Activated CD4-positive, CD25-positive, alpha-beta regulatory T cell (primary cell): ENCODE data around the gene IFNA1.
"Not testable (repeated sequence)": the region's sequence is repeated elsewhere in the genome, so short reads cannot be mapped to it uniquely, and the experiment has no call there.

ENCODE experiments used
- DNase-seq, 4 experiments: peaks; one replicate each; lab custom pipeline; 2025; lab: John Stamatoyannopoulos, UW

The IFNA1 gene

DNA sequence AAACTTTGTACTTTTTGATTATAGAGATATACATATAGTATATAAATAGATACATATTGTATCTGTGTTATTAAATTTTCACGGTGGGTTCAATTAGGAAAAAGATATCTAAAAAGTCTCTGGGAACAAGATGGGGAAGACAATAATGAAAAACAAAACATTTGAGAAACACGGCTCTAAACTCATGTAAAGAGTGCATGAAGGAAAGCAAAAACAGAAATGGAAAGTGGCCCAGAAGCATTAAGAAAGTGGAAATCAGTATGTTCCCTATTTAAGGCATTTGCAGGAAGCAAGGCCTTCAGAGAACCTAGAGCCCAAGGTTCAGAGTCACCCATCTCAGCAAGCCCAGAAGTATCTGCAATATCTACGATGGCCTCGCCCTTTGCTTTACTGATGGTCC, at the start of gene IFNA1:
TSS of gene IFNA1 (plus strand) at position 301 of the 400 bp plus-strand sequence. CDS start at position 370, 69 bp downstream.
- no peak for DNase-seq

DNA sequence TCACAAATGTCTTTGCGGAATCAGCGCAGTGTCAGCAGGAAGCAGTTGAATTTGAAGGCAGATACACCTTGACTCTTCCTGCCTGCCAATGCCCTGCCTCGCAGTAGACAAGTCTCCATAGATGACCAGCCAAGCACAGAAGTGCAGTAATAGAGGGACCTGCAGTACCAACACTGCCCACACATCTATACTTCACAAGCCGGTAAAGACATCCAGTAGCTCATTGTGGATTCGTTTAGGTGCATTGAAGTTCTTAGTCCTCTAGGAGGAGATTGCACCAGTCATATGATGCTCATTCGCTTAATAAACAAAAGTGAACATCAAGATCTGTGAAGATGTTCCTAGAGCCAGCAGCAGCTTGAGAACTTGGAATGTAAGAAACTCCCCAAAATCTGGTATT, 48.0 kb upstream of the IFNA1 start:
- DNase-seq: no peak

DNA sequence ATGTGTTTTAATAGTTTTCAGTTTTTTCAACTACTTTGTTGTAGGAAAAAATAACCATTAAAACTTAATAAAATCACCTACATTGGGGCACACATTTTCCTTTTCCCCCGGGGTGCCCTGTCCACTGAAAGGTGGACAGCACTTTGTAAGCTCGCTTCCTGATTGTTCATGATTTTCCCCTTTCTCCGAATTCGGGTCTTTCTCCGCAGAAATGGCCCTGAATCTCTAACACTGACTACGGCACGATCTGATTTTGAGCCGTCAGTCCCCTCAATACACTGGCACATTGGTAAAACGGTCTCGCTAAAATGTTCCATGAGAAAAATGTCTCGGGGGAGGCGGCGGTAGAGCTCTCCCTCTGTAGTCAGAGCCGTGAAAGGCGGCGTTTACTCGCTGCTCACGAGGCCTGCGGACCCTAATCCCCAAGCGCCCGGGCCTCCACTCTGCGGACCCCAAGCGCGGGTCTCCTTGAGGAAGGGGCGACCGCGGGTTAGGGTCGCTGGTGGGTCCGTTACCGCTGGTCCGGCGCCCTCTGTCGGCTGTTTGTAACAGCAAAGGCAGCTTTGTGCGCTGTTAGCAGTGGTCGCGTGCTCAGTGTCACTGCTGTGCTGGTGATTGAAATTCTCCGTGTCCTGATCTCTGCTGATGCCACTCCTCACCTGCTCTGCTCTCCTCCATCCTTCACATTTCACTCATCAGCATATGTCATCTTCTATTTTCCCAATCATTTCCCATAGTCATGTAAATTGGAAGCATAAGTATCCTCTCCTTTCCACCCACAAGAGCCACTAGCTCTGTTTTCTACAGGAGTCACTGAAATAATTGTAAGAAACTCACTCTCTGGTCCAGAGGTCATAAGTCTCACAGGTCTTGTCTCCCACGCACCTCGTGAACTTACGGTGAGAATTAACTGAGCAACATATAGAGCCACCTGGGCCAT, 44.2 kb upstream of the IFNA1 start:
- DNase-seq: peak; percentile 9 to 46 (median 32)

DNA sequence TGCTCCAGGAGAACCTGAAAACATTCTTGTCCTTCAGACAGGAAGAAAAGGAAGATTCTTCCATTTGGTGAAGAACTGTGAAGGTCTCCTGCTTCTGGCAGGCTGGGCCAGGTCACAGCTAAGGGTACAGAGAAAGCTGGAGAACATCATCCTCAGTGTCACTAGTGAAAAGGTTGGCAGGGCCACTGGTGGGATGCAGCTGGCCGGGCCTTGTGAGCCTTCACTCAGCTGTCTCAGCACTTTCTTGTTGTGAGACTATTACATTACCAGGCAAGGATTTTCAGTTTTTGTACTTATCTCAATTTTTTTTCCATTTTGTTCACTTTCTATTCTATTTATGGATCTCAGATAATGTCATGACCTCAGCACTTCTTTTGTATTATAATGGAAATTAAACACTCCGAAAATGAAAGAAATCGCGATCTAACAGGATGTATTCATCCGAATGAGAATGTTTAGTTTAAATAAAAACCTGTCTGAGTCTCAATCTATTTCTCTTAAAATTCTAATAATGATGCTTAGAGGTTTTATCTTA, 41.2 kb upstream of the IFNA1 start:
- no peak for DNase-seq

DNA sequence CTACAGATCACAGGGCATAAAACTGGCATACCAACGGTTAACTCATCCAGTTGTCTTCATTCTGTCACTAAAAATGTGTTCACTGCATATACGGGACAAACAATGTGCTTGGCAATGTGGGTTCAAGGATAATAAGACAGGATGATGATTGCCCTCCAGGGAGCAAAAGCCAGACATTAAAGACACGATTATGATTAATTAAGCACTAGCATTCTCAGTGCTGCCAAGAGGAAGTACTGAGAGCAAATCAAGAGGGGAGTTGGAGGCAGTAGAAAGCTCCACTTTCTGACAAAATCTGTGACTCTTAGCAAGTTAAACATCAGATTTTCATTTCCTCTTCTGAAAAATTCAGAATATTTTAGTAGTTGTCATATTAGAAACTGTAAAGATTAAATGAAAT, 40.3 kb upstream of the IFNA1 start:
- no peak for DNase-seq

DNA sequence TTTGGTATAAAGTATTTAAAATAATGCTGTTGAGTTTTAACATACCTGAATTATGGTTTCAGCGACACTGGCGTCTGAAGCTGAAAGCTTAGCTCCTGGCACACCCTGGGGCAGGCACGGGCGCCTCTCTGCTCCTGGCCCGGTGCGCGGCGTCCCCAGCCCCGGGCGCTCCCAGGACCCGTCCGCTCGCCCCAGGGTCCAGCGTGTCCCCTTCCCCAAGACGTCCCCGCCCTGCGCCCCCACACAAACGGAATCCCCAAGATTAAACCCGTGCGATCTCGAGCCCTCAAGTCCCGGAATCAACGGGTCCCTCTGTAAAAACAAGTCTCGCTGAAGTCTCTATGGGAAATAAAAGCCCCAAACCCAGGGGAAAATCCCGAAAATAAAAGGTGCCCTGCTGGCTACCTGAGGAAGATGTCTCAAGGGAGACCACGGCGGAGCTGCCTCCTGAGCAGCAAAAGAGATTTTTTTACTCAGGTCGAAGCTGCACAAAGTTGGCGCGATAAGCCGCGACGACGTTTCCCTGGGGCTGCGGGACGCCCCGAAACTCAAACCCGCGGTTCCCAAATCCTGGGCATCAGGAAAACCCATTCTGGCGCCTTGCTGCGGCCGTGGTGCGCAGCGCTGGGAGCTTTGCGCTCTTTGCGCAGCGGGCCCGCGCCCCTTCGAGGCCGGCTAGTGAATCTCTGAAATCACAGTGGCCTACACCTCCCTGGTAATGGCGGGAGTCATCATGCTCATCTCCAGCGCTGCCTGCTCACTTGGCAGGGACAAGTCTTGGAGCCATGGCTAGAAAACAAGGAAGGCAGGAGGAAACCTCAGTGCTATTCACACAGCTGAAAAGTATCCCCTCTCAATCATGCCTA, 37.6 kb upstream of the IFNA1 start:
- no peak for DNase-seq

DNA sequence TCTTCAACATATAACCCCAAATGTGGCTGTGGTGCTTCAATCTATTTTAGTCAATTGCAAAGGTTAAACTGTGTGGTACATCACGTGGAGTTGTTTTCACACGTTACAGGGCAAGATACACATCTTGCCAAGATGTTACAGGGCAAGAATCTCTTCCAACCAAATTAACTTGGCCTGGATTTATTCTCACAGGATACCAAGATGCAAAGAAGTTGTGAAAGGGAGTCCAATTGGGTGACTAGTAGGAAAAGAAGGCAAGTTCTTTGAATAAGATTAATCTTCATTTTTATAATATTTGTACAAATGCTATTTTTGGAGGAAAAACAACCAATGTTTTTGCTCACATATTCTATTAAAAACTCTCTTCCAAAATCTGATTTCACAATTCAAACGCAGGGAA, 36.1 kb upstream of the IFNA1 start:
- no peak for DNase-seq

DNA sequence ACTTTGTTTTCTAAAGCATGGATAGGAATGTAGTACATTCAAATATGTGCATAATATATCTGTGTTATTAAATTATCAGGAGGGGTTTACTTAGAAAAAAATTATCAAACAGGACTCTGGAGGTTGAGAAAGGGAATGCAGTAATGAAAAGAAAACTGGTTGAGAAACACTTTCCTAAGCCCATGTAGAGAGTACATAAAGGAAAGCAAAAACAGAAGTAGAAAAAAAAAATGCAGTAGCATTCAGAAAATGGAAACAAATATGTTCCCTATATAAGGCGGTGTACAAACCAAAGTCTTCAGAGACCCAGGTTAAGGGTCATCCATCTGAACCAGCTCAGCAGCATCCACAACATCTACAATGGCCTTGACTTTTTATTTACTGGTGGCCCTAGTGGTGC, 31.4 kb upstream of the IFNA1 start, which contains the start of gene IFNA8:
TSS of gene IFNA8 (plus strand) at position 301 of the 400 bp plus-strand sequence. CDS start at position 361, 60 bp downstream.
- no peak for DNase-seq

DNA sequence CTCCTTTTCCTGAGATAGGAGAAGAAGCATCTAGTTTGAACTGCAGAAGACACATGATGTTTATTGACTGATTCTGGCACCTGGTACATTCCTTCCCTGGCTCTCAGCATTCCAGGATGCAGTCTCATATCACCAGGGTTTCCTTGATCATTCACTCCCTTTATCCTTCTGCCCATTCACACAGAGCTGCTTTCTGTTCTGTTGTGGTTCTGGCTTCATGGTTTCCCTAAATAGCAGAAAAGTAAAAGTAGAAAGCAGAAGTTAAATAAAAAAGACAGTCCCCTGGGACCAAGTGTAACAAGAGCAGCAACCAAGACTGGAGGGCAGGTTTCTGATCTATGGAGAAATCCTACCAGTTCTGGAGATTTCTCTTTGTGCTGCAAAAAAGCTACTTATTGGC, 28.1 kb upstream of the IFNA1 start:
- no peak for DNase-seq

DNA sequence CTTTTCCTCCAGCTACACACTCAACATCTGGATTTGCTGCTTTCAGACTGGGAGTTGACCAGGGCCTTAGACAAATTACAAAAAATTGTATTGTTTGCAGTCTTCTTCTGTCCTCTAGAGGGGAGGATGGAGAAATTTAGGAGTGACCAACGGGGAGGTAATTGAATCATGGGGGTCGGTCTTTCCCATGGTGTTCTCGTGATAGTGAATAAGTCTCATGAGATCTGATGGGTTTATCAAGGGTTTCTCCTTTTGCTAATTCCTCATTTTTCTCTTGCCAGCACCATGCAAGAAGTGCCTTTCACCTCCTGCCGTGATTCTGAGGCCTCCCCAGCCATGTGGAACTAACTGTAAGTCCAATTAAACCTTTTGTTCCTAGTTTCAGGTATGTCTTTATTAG, 27.1 kb upstream of the IFNA1 start:
- DNase-seq: no peak

DNA sequence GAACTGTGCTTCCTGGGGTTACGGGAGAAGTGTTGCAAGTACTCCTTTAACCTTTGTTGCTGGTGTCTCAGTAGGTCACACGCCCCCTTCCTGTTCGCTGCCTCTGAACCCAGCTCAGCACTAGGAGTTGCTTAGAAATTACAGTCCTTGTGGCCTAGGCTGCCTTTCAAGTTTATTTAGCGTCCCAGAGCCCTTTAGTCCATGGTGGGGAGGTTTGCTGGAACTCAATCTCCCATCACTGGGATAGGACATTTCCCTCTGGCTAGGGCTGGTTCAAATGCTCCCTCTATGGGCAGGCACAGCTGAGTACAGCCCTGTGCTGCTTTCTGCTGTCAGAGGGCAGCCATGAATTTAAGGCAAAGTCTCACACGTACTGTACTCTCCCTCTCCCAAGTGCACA, 26.6 kb upstream of the IFNA1 start:
- DNase-seq: no peak

DNA sequence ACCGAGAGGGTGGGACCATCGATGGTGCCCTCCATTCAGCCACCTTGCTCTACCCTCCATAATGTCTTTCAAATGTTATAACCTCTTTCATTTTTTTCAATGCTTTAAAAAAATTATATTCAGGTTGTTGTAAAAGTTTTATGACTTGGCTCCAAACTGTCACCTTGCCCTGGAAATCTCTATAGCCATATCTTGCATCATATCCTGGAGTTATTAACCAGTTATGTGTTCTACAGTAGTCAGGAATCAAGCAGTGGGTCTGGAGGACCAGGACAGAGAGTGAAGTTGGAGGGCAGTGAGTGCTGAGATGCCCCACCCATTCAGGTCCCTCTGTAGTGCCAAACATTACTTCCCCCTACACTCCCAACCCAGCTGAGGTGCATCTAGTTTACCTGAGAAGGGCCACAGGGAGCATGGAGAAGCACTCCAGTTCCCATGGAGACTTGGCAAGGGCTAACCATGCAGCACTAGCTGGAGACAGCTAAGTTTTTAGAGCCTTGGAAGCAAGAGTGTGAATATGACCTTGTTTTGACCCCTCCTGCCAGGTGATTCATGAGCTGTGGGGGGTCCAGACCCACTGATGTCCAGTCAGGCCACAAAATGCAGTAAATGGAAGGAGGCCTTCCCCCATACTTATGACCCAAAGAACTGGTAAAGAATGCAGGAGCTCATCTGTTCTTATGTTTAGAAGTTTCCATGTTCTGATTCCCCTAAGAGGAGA, 25.9 kb upstream of the IFNA1 start:
- no peak for DNase-seq

DNA sequence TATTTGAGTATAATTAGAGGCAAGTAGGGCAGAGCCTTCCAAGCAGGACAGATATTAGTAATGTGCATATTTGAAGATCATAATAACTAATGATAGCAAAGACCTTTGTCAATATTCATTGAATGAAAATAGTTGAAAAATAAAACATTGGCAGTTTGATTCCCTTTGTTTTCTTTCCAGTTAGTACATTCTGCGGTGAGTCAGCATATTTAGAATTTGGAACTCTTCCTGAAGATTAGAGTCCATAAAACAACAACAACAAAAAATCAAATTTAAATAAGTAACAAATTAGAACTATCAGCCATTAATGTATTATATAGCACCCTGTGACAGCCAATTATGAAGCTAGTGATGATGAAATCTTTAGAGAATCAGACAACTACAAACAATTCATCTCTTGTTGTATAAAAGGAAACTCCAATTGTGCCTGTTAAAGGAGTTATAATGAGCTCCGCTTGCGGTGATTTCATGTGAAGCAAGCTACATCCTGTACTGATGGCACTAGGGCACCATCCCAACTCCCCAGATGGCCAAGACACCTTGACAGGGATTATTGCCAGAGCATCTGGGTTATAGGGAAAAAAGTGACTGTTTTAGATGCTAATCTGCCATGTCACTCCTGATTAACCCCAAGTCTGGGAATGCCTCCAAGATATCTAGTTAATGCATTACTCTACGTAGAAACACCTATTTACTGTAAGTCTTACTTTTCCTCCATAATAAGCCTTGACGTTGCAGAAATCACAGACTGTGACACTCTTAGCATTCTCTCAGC, 24.6 kb upstream of the IFNA1 start:
- DNase-seq: no peak

DNA sequence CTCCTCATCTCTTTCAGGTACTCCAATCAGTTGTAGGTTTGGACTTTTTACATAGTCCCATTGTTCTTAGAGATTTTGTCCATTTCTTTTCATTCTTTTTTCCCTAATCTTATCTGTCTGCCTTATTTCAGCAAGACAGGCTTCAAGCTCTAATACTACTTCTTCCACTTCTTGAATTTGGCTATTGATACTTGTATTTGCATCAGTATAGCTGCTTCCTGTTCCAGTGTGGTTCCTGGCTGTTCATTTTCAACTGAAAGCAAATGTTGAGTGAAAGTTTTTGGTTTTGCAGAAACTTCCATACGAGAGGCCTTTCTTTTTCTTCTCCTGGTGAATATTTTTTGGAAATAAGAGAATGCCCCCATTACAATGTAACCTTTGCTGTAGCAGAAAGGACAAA, 12.0 kb upstream of the IFNA1 start:
- DNase-seq: no peak

DNA sequence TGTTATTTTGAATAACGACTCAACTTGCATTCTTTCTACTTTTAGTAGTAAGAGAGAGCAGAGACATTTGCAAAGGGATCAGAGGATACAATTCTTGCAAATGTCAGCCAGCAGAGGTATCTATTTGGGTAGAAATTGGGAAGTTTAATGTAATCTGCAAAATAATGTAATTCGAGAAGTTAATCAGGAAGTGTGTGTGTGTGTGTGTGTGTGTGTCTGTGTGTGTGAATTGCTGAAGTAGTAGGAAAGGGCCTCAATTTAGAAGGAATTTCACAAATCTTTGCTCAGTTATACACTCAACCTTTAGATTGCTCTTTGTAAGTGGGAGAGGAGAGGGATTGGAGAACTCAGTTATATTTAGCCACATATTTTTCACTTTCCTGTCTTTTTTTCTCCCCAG, 11.0 kb upstream of the IFNA1 start:
- no peak for DNase-seq

DNA sequence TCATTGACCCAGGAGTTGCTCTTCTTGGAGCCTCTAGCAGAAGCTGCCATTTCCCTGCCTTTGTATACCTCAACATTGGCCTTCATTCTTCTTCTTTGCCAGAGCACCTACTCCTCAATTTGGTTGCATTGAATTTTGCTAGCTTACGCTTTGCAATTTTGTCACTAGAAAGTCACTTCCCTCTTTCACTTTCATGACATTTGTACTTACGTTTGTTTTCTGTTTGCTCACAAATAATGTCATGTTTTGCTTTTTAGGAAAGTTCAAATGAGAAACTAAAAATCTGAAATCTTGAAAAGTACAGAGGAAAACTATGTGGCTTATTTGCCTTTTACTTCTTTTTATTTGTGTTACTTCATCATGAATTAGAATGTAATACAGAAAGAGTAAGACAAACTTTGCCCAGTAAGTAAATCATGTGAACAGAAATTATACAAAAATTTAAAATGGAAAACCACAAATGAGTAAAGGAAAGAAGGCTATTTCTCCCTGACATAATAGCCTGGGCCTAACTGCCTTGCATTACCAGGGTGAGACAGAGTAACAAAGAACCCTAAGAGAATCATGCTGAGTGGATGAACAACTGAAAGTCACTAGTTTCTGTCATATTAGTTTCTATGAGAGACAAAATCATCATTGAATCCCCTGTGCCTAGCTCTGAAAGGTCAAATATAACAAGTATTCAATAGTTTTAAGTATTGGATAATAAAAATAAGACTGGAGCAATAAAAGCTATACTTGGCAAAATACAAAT, 7.4 kb upstream of the IFNA1 start:
- DNase-seq: no peak

DNA sequence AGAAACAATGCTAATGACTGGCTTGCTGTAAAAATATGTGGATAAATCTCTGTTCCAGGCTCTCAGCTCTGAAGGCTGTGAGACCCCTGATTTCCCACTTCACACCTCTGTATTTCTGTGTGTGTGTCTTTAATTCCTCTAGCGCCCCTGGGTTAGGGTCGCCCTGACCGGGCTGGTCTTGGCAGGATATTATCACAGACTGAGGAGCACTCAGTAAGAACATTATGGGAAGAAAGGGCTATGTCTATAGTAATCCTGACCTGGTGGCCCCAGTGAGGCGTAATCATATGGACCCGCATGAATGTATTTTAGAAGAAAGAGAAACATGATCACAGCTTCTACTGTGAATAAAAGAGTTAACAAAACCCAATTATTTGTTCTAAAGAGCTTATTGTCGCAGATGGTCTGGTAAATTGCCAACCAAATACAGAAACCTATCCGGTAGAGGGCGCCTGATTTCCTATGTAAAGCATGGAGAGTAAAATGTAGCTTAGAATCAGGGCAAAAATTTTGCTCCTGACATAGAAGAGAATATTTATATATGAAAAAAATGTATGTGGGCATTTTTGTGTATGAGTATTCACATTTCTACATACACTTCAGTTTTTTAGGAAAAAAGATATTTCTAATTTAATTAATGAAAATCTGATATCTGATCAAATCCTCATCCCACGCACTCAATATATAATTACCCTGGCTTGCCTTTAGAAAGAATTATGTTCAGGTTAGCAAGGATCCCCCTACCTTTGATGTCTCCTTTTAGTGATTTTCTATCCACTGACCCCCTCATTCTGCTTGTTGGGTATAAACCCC, 5.8 kb upstream of the IFNA1 start:
- no peak for DNase-seq

DNA sequence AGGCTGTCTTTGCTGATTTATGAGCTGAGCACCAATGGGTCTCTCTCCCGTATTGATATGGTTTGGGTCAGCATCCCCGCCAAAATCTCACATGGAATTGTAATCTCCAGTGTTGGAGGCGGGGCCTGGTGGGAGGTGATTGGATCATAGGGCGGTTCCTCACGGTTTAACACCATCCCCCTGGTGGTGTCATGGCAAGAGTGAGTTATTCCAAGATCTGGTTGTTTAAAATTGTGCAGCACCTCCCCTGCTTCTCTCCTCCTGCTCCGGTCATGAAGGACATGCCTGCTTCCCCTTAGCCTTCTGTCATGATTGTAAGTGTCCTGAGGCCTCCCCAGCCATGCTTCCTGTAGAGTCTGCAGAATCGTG, 5.2 kb upstream of the IFNA1 start:
- not testable (repeated sequence) for DNase-seq

DNA sequence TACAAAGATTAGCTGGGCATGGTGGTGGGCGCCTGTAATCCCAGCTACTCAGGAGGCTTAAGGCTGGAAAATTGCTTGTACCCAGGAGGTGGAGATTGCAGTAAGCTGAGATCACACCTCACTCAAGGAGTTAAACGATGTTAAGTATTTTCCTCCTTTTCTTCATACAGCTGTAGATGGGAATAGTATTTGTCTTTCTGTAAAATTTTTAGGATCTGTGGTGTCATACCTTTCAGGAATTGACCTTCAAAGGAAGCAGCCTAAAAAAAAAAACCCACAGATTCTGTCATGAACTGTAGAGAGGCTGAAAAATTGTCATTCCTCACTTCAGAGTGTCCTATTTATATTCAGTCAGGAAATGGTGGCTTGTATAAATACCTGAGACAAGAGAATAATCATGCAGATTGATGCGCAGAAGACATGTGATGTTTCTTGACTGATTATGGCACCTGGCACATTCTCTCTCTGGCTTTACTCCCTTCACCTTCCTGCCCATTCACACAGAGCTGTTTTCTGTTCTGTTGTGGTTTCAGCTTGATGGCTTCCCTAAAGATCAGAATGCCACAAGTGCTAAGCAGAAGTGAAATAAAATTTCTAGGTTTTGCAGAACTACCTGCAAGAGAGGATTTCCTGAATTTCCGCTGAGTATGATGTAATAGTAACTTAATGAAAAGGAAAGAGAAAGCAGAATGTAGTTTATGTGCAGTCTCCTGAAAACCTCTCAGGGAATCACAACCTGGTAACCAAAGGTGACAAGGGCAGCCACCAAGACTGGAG, 3.8 kb downstream of the IFNA1 start:
- no peak for DNase-seq
